ENCODE measurements around the gene ZCCHC2.

The ZCCHC2 gene

GRCh38 chr18:62522504-62523254, at the start of gene ZCCHC2:
TSS of gene ZCCHC2 (plus strand) at chr18:62523025. CDS start at chr18:62523425, 400 bp downstream.
- DNase-seq = peak; percentile 94 to 99

GRCh38 chr18:62479574-62479973, 43.3 kb upstream of the ZCCHC2 start:
- DNase-seq = peak; percentile 10 to 50

- no peak for DNase-seq
These were observed 41.9 kb upstream of the ZCCHC2 start for GRCh38 chr18:62480927-62481326.

- no peak for DNase-seq
These were observed 37.9 kb upstream of the ZCCHC2 start for GRCh38 chr18:62484941-62485340.

GRCh38 chr18:62485684-62486083, 37.1 kb upstream of the ZCCHC2 start:
- DNase-seq = no peak

GRCh38 chr18:62486290-62486964, 36.4 kb upstream of the ZCCHC2 start:
- no peak for DNase-seq

GRCh38 chr18:62487161-62487560, 35.7 kb upstream of the ZCCHC2 start:
- DNase-seq = no peak

- no peak for DNase-seq
These were observed 31.7 kb upstream of the ZCCHC2 start for GRCh38 chr18:62490967-62491695.

GRCh38 chr18:62493033-62493862, 29.6 kb upstream of the ZCCHC2 start:
- DNase-seq = no peak

- no peak for DNase-seq
These were observed 28.1 kb upstream of the ZCCHC2 start for GRCh38 chr18:62494764-62495163.

- DNase-seq = no peak
These were observed 26.6 kb upstream of the ZCCHC2 start for GRCh38 chr18:62496262-62496661.

- DNase-seq = no peak
These were observed 25.5 kb upstream of the ZCCHC2 start for GRCh38 chr18:62497190-62497772.

- no peak for DNase-seq
These were observed 24.1 kb upstream of the ZCCHC2 start for GRCh38 chr18:62498616-62499262.

- DNase-seq = peak; percentile 37 to 61
These were observed 23.6 kb upstream of the ZCCHC2 start for GRCh38 chr18:62499263-62499650.

GRCh38 chr18:62500174-62500573, 22.7 kb upstream of the ZCCHC2 start:
- DNase-seq = no peak

- no peak for DNase-seq
These were observed 21.7 kb upstream of the ZCCHC2 start for GRCh38 chr18:62500966-62501591.

- peak; percentile 54 to 86 for DNase-seq
These were observed 16.9 kb upstream of the ZCCHC2 start for GRCh38 chr18:62505669-62506494.

GRCh38 chr18:62506495-62507143, 16.2 kb upstream of the ZCCHC2 start:
- peak in 1 of 2 donors; percentile 49 for DNase-seq

GRCh38 chr18:62509779-62510178, 13.0 kb upstream of the ZCCHC2 start:
- DNase-seq = no peak

- DNase-seq = peak; percentile 83 to 96
These were observed 12.0 kb upstream of the ZCCHC2 start for GRCh38 chr18:62510789-62511188.
